HEK293 (cell line): ENCODE measurements around the gene ATP2A3.

Source experiments
- CTCF ChIA-PET: fragments of 350-600 bp; formaldehyde crosslinking; extraction: SDS; loops from one replicate; lab custom pipeline; 2021; ENCODE audit warnings: antibody characterized with exemption; lab: Yijun Ruan, JAX
- POLR2A ChIA-PET: fragments of 300-600 bp; formaldehyde crosslinking; extraction: SDS; loops from one replicate; lab custom pipeline; 2020; ENCODE audit warnings: antibody characterized with exemption, inconsistent platforms; lab: Yijun Ruan, JAX
- H3K27ac ChIP-seq: fragments of 200-500 bp; sonication (Bioruptor generic); 2 replicates; pipeline ENCODE4 v1.5.1; 2014; ENCODE audit warnings: low read depth, low read length, control low read depth, inconsistent platforms; ENCODE audit errors: extremely low read depth
- H3K36me3 ChIP-seq, 2 experiments: fragments of 200-500 bp in 1 of 2; sonication (Bioruptor generic) in 1 of 2; 1 replicate in 1 of 2; 2 replicates in 1 of 2; pipeline ENCODE4 v1.5.1; 2014 to 2017; ENCODE audit warnings: inconsistent platforms in 2 of 2, low read length in 2 of 2; ENCODE audit not compliant: control insufficient read depth in 2 of 2, insufficient read depth in 1 of 2
- H3K4me1 ChIP-seq: fragments of 200-500 bp; sonication (Bioruptor generic); 2 replicates; pipeline ENCODE4 v1.5.1; 2014; ENCODE audit warnings: mild to moderate bottlenecking, low read length, inconsistent platforms; ENCODE audit not compliant: control insufficient read depth, insufficient read depth
- H3K4me3 ChIP-seq: 2 replicates; pipeline ENCODE4 v1.5.1; 2011; ENCODE audit warnings: low read depth, mild to moderate bottlenecking, control low read depth, low read length, moderate library complexity
- H3K9me3 ChIP-seq: fragments of 200-500 bp; sonication (Bioruptor generic); 2 replicates; pipeline ENCODE4 v1.5.1; 2014; ENCODE audit warnings: low read depth, low read length, inconsistent platforms; ENCODE audit not compliant: control insufficient read depth, insufficient read depth
- FEZF1 ChIP-seq: fragments of 450-650 bp; formaldehyde crosslinking; IDR thresholded peaks from 2 replicates; pipeline ENCODE4 v1.5.1; 2016; ENCODE audit warnings: missing biosample characterization, missing genetic modification characterization
- GLI2 ChIP-seq: fragments of 450-650 bp; formaldehyde crosslinking; IDR thresholded peaks from 2 replicates; pipeline ENCODE4; 2017; ENCODE audit warnings: missing biosample characterization, missing genetic modification characterization, low read depth, borderline replicate concordance
- HOXA7 ChIP-seq: sonication (generic); formaldehyde crosslinking; IDR thresholded peaks from 2 replicates; pipeline ENCODE4 v1.8.1; 2022; ENCODE audit warnings: missing genetic modification reagents, borderline replicate concordance
- OVOL3 ChIP-seq: fragments of 450-650 bp; formaldehyde crosslinking; IDR thresholded peaks from 2 replicates; pipeline ENCODE4 v1.5.1; 2016; ENCODE audit warnings: missing biosample characterization, missing genetic modification characterization
- SALL2 ChIP-seq: fragments of 450-650 bp; formaldehyde crosslinking; IDR thresholded peaks from 2 replicates; pipeline ENCODE4 v1.5.0; 2017; ENCODE audit warnings: missing biosample characterization, mild to moderate bottlenecking, missing genetic modification characterization, borderline replicate concordance
- ZBTB17 ChIP-seq: fragments of 450-650 bp; formaldehyde crosslinking; IDR thresholded peaks from 2 replicates; pipeline ENCODE4 v1.5.1; 2016; ENCODE audit warnings: missing biosample characterization, missing genetic modification characterization
- ZFP3 ChIP-seq: fragments of 450-650 bp; formaldehyde crosslinking; IDR thresholded peaks from 2 replicates; pipeline ENCODE4 v1.5.1; 2016; ENCODE audit warnings: low read depth, missing biosample characterization, missing genetic modification characterization
- ZNF146 ChIP-seq: fragments of 450-650 bp; formaldehyde crosslinking; IDR thresholded peaks from 2 replicates; pipeline ENCODE4 v1.5.1; 2016; ENCODE audit warnings: missing biosample characterization, missing genetic modification characterization
- ZNF211 ChIP-seq: fragments of 450-650 bp; formaldehyde crosslinking; IDR thresholded peaks from 2 replicates; pipeline ENCODE4 v1.5.1; 2016; ENCODE audit warnings: low read depth, missing biosample characterization, missing genetic modification characterization
- ZNF292 ChIP-seq: fragments of 450-650 bp; formaldehyde crosslinking; IDR thresholded peaks from 2 replicates; pipeline ENCODE4 v1.5.1; 2016; ENCODE audit warnings: low read depth, missing biosample characterization, missing genetic modification characterization, borderline replicate concordance
- ZNF416 ChIP-seq: fragments of 450-650 bp; formaldehyde crosslinking; IDR thresholded peaks from 2 replicates; pipeline ENCODE4 v1.5.1; 2016; ENCODE audit warnings: missing biosample characterization, missing genetic modification characterization
- ZNF426 ChIP-seq: fragments of 450-650 bp; formaldehyde crosslinking; IDR thresholded peaks from 2 replicates; pipeline ENCODE4 v1.5.1; 2017; ENCODE audit warnings: missing biosample characterization, missing genetic modification characterization, mild to moderate bottlenecking, inconsistent platforms, moderate library complexity
- ZNF555 ChIP-seq: fragments of 450-650 bp; formaldehyde crosslinking; conservative IDR thresholded peaks from 2 replicates; pipeline ENCODE4 v1.5.1; 2017; ENCODE audit warnings: missing biosample characterization, mild to moderate bottlenecking, missing genetic modification characterization, inconsistent platforms
- ZNF558 ChIP-seq: fragments of 450-650 bp; formaldehyde crosslinking; IDR thresholded peaks from 2 replicates; pipeline ENCODE4 v1.5.1; 2016; ENCODE audit warnings: missing biosample characterization, missing genetic modification characterization
- ZNF707 ChIP-seq: fragments of 450-650 bp; formaldehyde crosslinking; IDR thresholded peaks from 2 replicates; pipeline ENCODE4 v1.5.1; 2016; ENCODE audit warnings: missing biosample characterization, missing genetic modification characterization
- ZNF776 ChIP-seq: fragments of 450-650 bp; formaldehyde crosslinking; IDR thresholded peaks from 2 replicates; pipeline ENCODE4 v1.5.0; 2017; ENCODE audit warnings: missing biosample characterization, missing genetic modification characterization, borderline replicate concordance
- ZSCAN16 ChIP-seq: fragments of 450-650 bp; formaldehyde crosslinking; IDR thresholded peaks from 2 replicates; pipeline ENCODE4 v1.5.1; 2016; ENCODE audit warnings: missing biosample characterization, missing genetic modification characterization
- TF ChIP-seq, protein P1 (sequence below): fragments of 450-650 bp; formaldehyde crosslinking; IDR thresholded peaks from 2 replicates; pipeline ENCODE4 v1.5.1; 2017; ENCODE audit warnings: missing biosample characterization, missing genetic modification characterization
- TF ChIP-seq, protein P2 (sequence below): fragments of 450-650 bp; formaldehyde crosslinking; IDR thresholded peaks from 2 replicates; pipeline ENCODE4 v1.5.1; 2016; ENCODE audit warnings: missing biosample characterization, missing genetic modification characterization, borderline replicate concordance
- TF ChIP-seq, protein P3 (sequence below): fragments of 450-650 bp; IDR thresholded peaks from 2 replicates; pipeline ENCODE4 v1.5.1; 2018; ENCODE audit warnings: missing biosample characterization, missing genetic modification characterization
- TF ChIP-seq, protein P4 (sequence below): fragments of 450-650 bp; formaldehyde crosslinking; conservative IDR thresholded peaks from 2 replicates; pipeline ENCODE4 v1.5.1; 2016; ENCODE audit warnings: low read depth, missing biosample characterization, missing genetic modification characterization
- TF ChIP-seq, protein P5 (sequence below): fragments of 450-650 bp; formaldehyde crosslinking; IDR thresholded peaks from 2 replicates; pipeline ENCODE4 v1.5.1; 2016; ENCODE audit warnings: missing biosample characterization, missing genetic modification characterization

The ATP2A3 gene

DNA sequence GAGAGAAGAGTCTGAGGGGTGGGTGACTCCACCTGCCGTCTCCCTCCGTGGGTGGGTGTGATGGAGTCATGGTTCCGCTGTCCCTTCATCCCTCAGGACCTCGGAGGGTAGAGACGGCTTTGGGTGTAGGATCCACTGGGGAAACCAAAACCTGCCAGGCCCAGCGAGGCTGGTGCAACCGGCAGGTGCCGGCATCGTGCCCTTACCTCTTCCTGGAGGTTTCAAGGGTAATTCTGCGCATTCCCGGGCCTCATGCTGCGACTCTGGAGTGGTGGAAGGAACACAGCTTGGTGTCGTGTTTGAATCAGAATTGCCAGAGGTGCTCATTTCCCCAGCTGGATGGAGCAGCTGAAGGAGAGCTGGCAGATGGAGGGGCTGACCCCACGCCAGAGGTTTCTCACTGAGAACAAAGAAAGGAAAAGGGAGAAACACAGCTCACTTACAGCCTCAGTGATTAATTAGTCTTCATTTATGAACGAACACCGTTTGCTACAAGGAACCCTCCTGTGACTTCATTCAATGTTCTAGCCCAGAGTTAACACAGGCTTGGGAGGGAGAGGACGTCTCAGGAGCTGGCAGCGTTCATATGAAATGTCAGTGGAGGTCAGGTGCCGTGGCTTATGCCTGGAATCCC is 16.3 kb upstream of the ATP2A3 start (continued):
- TF ChIP-seq, protein P1, sequence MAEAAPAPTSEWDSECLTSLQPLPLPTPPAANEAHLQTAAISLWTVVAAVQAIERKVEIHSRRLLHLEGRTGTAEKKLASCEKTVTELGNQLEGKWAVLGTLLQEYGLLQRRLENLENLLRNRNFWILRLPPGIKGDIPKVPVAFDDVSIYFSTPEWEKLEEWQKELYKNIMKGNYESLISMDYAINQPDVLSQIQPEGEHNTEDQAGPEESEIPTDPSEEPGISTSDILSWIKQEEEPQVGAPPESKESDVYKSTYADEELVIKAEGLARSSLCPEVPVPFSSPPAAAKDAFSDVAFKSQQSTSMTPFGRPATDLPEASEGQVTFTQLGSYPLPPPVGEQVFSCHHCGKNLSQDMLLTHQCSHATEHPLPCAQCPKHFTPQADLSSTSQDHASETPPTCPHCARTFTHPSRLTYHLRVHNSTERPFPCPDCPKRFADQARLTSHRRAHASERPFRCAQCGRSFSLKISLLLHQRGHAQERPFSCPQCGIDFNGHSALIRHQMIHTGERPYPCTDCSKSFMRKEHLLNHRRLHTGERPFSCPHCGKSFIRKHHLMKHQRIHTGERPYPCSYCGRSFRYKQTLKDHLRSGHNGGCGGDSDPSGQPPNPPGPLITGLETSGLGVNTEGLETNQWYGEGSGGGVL (tag by site-specific recombination), result no peak
- TF ChIP-seq ZNF211 (no peak), ZNF707 (no peak), ZNF558 (tag by site-specific recombination) (no peak)
- TF ChIP-seq, protein P2, sequence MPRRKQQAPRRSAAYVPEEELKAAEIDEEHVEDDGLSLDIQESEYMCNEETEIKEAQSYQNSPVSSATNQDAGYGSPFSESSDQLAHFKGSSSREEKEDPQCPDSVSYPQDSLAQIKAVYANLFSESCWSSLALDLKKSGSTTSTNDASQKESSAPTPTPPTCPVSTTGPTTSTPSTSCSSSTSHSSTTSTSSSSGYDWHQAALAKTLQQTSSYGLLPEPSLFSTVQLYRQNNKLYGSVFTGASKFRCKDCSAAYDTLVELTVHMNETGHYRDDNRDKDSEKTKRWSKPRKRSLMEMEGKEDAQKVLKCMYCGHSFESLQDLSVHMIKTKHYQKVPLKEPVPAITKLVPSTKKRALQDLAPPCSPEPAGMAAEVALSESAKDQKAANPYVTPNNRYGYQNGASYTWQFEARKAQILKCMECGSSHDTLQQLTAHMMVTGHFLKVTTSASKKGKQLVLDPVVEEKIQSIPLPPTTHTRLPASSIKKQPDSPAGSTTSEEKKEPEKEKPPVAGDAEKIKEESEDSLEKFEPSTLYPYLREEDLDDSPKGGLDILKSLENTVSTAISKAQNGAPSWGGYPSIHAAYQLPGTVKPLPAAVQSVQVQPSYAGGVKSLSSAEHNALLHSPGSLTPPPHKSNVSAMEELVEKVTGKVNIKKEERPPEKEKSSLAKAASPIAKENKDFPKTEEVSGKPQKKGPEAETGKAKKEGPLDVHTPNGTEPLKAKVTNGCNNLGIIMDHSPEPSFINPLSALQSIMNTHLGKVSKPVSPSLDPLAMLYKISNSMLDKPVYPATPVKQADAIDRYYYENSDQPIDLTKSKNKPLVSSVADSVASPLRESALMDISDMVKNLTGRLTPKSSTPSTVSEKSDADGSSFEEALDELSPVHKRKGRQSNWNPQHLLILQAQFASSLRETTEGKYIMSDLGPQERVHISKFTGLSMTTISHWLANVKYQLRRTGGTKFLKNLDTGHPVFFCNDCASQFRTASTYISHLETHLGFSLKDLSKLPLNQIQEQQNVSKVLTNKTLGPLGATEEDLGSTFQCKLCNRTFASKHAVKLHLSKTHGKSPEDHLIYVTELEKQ (tag by site-specific recombination), result no peak

DNA sequence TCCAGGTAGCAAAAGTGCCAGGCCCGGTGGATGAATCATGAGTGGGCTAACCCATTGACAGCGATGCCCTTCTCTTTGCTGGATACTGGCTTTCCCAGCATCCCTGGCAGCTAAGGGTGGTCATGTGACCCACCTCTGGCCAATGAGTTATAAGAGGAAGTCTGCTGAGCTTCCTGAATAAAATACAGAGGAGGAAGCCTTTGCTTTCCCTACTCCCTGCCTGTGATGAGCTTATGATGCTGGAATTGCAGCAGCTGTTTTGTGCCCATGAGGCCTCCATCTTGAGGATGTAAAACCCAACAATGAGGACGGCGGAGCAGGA is 15.0 kb upstream of the ATP2A3 start:
- Histone ChIP-seq H3K27ac (no peak overlapping the region), H3K36me3 (no peaks in the 10 kb centered on the region), H3K9me3 (no peaks in the 10 kb centered on the region), H3K4me1 (no peaks in the 10 kb centered on the region), H3K4me3 (no peak overlapping the region)
- TF ChIP-seq HOXA7 (CRISPR knock-in tag), result no peak
- TF ChIP-seq ZNF292, result no peak
- no peak for TF ChIP-seq ZNF558 (tag by site-specific recombination)
- no peak for TF ChIP-seq ZFP3
- TF ChIP-seq ZNF426 (tag by site-specific recombination), result no peak
- TF ChIP-seq ZNF776 (tag by site-specific recombination), result no peak
- TF ChIP-seq, protein P3, sequence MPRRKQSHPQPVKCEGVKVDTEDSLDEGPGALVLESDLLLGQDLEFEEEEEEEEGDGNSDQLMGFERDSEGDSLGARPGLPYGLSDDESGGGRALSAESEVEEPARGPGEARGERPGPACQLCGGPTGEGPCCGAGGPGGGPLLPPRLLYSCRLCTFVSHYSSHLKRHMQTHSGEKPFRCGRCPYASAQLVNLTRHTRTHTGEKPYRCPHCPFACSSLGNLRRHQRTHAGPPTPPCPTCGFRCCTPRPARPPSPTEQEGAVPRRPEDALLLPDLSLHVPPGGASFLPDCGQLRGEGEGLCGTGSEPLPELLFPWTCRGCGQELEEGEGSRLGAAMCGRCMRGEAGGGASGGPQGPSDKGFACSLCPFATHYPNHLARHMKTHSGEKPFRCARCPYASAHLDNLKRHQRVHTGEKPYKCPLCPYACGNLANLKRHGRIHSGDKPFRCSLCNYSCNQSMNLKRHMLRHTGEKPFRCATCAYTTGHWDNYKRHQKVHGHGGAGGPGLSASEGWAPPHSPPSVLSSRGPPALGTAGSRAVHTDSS (tag by site-specific recombination), result no peak
- no peak for TF ChIP-seq FEZF1 (tag by site-specific recombination)
- no peak for TF ChIP-seq GLI2
- TF ChIP-seq ZSCAN16 (tag by site-specific recombination), result no peak
- TF ChIP-seq, protein P4, sequence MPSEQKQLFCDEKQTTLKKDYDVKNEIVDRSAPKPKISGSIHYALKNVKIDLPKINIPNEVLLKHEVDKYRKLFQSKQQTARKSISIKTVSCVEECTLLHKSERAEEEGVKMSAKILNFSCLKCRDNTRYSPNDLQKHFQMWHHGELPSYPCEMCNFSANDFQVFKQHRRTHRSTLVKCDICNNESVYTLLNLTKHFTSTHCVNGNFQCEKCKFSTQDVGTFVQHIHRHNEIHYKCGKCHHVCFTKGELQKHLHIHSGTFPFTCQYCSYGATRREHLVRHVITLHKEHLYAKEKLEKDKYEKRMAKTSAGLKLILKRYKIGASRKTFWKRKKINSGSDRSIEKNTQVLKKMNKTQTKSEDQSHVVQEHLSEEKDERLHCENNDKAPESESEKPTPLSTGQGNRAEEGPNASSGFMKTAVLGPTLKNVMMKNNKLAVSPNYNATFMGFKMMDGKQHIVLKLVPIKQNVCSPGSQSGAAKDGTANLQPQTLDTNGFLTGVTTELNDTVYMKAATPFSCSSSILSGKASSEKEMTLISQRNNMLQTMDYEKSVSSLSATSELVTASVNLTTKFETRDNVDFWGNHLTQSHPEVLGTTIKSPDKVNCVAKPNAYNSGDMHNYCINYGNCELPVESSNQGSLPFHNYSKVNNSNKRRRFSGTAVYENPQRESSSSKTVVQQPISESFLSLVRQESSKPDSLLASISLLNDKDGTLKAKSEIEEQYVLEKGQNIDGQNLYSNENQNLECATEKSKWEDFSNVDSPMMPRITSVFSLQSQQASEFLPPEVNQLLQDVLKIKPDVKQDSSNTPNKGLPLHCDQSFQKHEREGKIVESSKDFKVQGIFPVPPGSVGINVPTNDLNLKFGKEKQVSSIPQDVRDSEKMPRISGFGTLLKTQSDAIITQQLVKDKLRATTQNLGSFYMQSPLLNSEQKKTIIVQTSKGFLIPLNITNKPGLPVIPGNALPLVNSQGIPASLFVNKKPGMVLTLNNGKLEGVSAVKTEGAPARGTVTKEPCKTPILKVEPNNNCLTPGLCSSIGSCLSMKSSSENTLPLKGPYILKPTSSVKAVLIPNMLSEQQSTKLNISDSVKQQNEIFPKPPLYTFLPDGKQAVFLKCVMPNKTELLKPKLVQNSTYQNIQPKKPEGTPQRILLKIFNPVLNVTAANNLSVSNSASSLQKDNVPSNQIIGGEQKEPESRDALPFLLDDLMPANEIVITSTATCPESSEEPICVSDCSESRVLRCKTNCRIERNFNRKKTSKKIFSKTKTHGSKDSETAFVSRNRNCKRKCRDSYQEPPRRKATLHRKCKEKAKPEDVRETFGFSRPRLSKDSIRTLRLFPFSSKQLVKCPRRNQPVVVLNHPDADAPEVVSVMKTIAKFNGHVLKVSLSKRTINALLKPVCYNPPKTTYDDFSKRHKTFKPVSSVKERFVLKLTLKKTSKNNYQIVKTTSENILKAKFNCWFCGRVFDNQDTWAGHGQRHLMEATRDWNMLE, result no peak
- no peak for TF ChIP-seq SALL2 (tag by site-specific recombination)
- no peak for TF ChIP-seq ZNF416 (tag by site-specific recombination)
- no peak for TF ChIP-seq ZNF146 (tag by site-specific recombination)
- no peak for TF ChIP-seq OVOL3 (tag by site-specific recombination)
- TF ChIP-seq, protein P5, sequence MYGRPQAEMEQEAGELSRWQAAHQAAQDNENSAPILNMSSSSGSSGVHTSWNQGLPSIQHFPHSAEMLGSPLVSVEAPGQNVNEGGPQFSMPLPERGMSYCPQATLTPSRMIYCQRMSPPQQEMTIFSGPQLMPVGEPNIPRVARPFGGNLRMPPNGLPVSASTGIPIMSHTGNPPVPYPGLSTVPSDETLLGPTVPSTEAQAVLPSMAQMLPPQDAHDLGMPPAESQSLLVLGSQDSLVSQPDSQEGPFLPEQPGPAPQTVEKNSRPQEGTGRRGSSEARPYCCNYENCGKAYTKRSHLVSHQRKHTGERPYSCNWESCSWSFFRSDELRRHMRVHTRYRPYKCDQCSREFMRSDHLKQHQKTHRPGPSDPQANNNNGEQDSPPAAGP, result no peak
- no peak for TF ChIP-seq ZBTB17 (tag by site-specific recombination)
- no peak for TF ChIP-seq ZNF555 (tag by site-specific recombination)
- TF ChIP-seq, all 188 proteins: peak for 0
- ChIA-PET CTCF (interaction anchor here (0.6 to 1.3 kb wide), 5 partner anchors 26 to 72 kb away, joined by 3 to 4 read pairs (median 3); no protein-coding TSS in a partner anchor), POLR2A (interaction anchor here (0.6 to 1.4 kb wide), 2 partner anchors 14 to 96 kb away, joined by 3 read pairs; no protein-coding TSS in a partner anchor)
